KMS-11 (cell line): Measurements from ENCODE around the gene TMEM236.

Experiments used
- H2AFZ ChIP-seq: fragments of 200-600 bp; sonication (generic); 2 replicates; pipeline ENCODE4 v1.6.1; 2016; ENCODE audit warnings: antibody characterized with exemption, mixed run types, low read depth
- H3K27ac ChIP-seq: fragments of 200-600 bp; sonication (generic); 2 replicates; pipeline ENCODE4 v1.6.1; 2016; ENCODE audit warnings: mild to moderate bottlenecking, mixed run types
- H3K27me3 ChIP-seq: fragments of 200-600 bp; sonication (generic); 2 replicates; pipeline ENCODE4 v1.6.1; 2017; ENCODE audit warnings: mild to moderate bottlenecking, low read depth, mixed run types, moderate library complexity; ENCODE audit not compliant: insufficient read depth
- H3K36me3 ChIP-seq: fragments of 200-600 bp; sonication (generic); 2 replicates; pipeline ENCODE4 v1.6.1; 2017; ENCODE audit warnings: mild to moderate bottlenecking, mixed run types; ENCODE audit not compliant: insufficient read depth
- H3K4me1 ChIP-seq: fragments of 200-600 bp; sonication (generic); 2 replicates; pipeline ENCODE4 v1.6.1; 2016; ENCODE audit warnings: mild to moderate bottlenecking, low read depth, mixed run types; ENCODE audit not compliant: poor library complexity, severe bottlenecking
- H3K4me2 ChIP-seq: fragments of 200-600 bp; sonication (generic); 2 replicates; pipeline ENCODE4 v1.7.0; 2016; ENCODE audit warnings: mild to moderate bottlenecking, mixed run types
- H3K4me3 ChIP-seq: fragments of 200-600 bp; sonication (generic); IDR thresholded peaks from 2 replicates; pipeline ENCODE4 v1.6.1; 2017; ENCODE audit warnings: low read depth, low read length, mixed read lengths; ENCODE audit not compliant: insufficient read depth
- H3K79me2 ChIP-seq: fragments of 200-600 bp; sonication (generic); 2 replicates; pipeline ENCODE4 v1.6.1; 2016; ENCODE audit warnings: low read depth, mixed run types; ENCODE audit not compliant: insufficient read depth
- H3K9ac ChIP-seq: fragments of 200-600 bp; sonication (generic); 2 replicates; pipeline ENCODE4 v1.6.1; 2016; ENCODE audit warnings: mild to moderate bottlenecking, mixed run types
- H4K20me1 ChIP-seq: fragments of 200-600 bp; sonication (generic); 2 replicates; pipeline ENCODE4 v1.6.1; 2016; ENCODE audit warnings: mild to moderate bottlenecking, mixed run types; ENCODE audit not compliant: insufficient read depth
- TF ChIP-seq, protein P1 (sequence below): fragments of 200-600 bp; sonication (generic); conservative IDR thresholded peaks from 2 replicates; pipeline ENCODE4 v1.6.1; 2017; ENCODE audit warnings: low read depth, mild to moderate bottlenecking, antibody characterized with exemption, low read length, moderate library complexity, mixed read lengths

Gene TMEM236

DNA sequence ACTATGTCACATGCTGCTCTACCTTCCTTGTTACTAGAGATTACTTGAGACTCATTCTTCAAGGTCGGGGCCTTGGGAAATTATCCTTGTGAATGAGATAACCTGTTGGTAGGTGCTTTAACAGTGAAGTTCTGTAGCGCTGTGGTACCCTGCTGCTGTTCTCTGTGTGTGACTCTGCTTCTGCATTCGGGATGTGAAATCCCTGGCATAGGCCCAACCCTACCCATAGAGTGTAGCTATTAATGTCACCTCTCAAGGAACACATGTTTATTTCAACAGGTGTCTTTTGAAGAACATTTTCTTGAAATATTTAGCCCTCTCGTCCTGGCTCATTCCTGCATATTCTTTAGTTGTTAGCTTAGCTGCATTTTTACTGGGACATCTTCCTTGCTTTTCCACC lies 41.8 kb upstream of the TMEM236 start:
- TF ChIP-seq, protein P1, sequence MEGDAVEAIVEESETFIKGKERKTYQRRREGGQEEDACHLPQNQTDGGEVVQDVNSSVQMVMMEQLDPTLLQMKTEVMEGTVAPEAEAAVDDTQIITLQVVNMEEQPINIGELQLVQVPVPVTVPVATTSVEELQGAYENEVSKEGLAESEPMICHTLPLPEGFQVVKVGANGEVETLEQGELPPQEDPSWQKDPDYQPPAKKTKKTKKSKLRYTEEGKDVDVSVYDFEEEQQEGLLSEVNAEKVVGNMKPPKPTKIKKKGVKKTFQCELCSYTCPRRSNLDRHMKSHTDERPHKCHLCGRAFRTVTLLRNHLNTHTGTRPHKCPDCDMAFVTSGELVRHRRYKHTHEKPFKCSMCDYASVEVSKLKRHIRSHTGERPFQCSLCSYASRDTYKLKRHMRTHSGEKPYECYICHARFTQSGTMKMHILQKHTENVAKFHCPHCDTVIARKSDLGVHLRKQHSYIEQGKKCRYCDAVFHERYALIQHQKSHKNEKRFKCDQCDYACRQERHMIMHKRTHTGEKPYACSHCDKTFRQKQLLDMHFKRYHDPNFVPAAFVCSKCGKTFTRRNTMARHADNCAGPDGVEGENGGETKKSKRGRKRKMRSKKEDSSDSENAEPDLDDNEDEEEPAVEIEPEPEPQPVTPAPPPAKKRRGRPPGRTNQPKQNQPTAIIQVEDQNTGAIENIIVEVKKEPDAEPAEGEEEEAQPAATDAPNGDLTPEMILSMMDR, result no peak
- H3K36me3 ChIP-seq, result peaks cover 4% of the 10 kb centered on the region; the same call in 1 of the 2 replicates
- no peaks in the 10 kb centered on the region for H4K20me1 ChIP-seq
- H3K4me1 ChIP-seq, result no peaks in the 10 kb centered on the region
- no peaks in the 10 kb centered on the region for H3K27me3 ChIP-seq
- H3K9ac ChIP-seq, result no peak overlapping the region
- no peak overlapping the region for H3K27ac ChIP-seq
- no peak overlapping the region for H3K4me2 ChIP-seq
- H3K79me2 ChIP-seq, result no peaks in the 10 kb centered on the region
- no peak overlapping the region for H2AFZ ChIP-seq
- H3K4me3 ChIP-seq, result no peak overlapping the region

DNA sequence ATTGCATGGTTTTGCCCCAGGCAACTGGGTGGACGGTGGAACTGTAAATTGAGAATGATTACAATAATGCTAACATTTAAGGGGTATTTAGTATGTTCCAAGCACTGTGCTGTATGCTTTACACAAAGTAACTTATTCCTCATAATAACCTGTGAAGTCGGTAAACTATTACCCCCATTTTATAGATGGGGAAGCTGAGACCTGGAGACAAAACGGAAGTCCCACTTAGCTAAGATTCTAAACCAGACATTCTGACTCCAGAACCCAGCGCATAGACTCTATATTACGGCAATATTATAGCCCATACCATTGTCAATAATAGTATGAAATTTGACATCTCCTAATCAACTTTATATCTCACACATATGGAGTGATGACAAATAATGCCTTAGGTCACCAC lies 39.9 kb upstream of the TMEM236 start:
- no peak overlapping the region for H3K4me3 ChIP-seq
- H3K79me2 ChIP-seq, result no peaks in the 10 kb centered on the region
- no peaks in the 10 kb centered on the region for H4K20me1 ChIP-seq
- H3K4me2 ChIP-seq, result no peak overlapping the region
- no peaks in the 10 kb centered on the region for H3K4me1 ChIP-seq
- H2AFZ ChIP-seq, result no peak overlapping the region
- no peaks in the 10 kb centered on the region for H3K27me3 ChIP-seq
- H3K27ac ChIP-seq, result no peak overlapping the region
- TF ChIP-seq, protein P1, result no peak
- peaks cover 4% of the 10 kb centered on the region; the same call in 1 of the 2 replicates for H3K36me3 ChIP-seq
- no peak overlapping the region for H3K9ac ChIP-seq

- H3K79me2 ChIP-seq, result no peaks in the 10 kb centered on the region
- no peaks in the 10 kb centered on the region for H3K27me3 ChIP-seq
- H3K4me1 ChIP-seq, result no peaks in the 10 kb centered on the region
- H4K20me1 ChIP-seq, result no peaks in the 10 kb centered on the region
- no peak overlapping the region for H2AFZ ChIP-seq
- no peak overlapping the region for H3K4me2 ChIP-seq
- no peak overlapping the region for H3K27ac ChIP-seq
- no peak overlapping the region for H3K9ac ChIP-seq
- H3K36me3 ChIP-seq, result peaks cover 4% of the 10 kb centered on the region; the same call in 1 of the 2 replicates
- H3K4me3 ChIP-seq, result no peak overlapping the region
- TF ChIP-seq, protein P1, result no peak
Observed at GRCh38 chr10:17712717-17713471, 39.1 kb upstream of the TMEM236 start.

DNA sequence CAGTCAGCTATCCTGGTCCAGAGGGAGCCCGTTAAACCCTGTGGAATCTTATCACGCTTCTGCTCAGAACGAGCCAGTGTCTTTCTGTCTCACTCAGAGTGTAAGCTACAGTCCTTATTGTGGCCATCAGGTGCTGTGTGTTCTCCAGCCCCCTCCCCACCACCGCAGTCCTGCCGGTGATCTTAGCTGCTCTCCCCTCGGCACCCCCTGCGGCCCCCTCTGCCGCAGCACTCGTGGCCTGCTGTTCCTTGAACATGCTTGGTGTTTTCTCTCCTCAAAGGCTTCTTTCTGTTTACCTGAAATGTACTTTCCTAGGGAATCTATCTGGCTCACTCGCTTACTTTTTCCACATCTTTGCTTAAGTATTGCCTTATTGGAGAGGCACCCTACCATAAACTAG lies 38.2 kb upstream of the TMEM236 start:
- peaks cover 4% of the 10 kb centered on the region; the same call in 1 of the 2 replicates for H3K36me3 ChIP-seq

More for the DNA sequence above, 38.2 kb upstream of the TMEM236 start:
- H2AFZ ChIP-seq, result no peak overlapping the region
- H3K27me3 ChIP-seq, result no peaks in the 10 kb centered on the region
- TF ChIP-seq, protein P1, result no peak
- no peak overlapping the region for H3K9ac ChIP-seq
- no peak overlapping the region for H3K4me2 ChIP-seq
- H3K4me3 ChIP-seq, result no peak overlapping the region
- H3K4me1 ChIP-seq, result no peaks in the 10 kb centered on the region
- H3K27ac ChIP-seq, result no peak overlapping the region
- H3K79me2 ChIP-seq, result no peaks in the 10 kb centered on the region
- no peaks in the 10 kb centered on the region for H4K20me1 ChIP-seq
